22Rv1 (cell line): Measurements from ENCODE around the gene IL17A.

Experiments
- CTCF ChIP-seq: fragments of 450-650 bp; IDR thresholded peaks from 2 replicates; pipeline ENCODE4 v1.5.1; 2017; ENCODE audit warnings: mild to moderate bottlenecking
- ZFX ChIP-seq: fragments of 450-650 bp; IDR thresholded peaks from 2 replicates; pipeline ENCODE4 v1.6.1; 2017; ENCODE audit warnings: antibody characterized with exemption, borderline replicate concordance

DNA sequence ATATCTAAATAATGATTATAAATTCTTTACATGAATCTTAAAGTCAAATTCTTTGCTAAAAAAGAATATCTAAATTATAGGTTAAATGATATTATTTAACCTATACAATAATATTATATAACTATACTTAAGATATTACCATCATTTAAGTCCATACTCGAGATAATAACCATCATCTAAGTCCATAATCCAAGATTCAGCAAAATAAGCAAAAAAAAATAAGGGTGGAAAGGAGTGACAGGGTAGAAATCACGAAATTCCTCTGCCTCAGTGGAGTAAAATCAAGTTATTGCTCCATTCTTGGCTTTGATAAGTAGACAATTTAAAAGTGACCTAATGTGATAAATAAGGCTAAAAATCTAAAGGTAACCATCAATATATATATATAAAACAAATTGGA is 9.7 kb downstream of the IL17A start:
- no peak for TF ChIP-seq CTCF
- TF ChIP-seq ZFX: no peak
